WTC11 (cell line): ENCODE results near the gene ELMO3.

Source experiments
- ATF1 ChIP-seq: sonication (generic); formaldehyde crosslinking; IDR thresholded peaks from 2 replicates; pipeline ENCODE4 v1.8.1; 2023; ENCODE audit warnings: mild to moderate bottlenecking, moderate library complexity, missing genetic modification reagents
- ATF6 ChIP-seq: sonication (generic); formaldehyde crosslinking; IDR thresholded peaks from 2 replicates; pipeline ENCODE4 v1.8.1; 2023; ENCODE audit warnings: mild to moderate bottlenecking, missing genetic modification reagents
- CREB1 ChIP-seq: sonication (generic); formaldehyde crosslinking; IDR thresholded peaks from 2 replicates; pipeline ENCODE4 v1.8.0; 2023; ENCODE audit warnings: mild to moderate bottlenecking, missing genetic modification reagents
- CTCF ChIP-seq: fragments of 200-600 bp; IDR thresholded peaks from 2 replicates; pipeline ENCODE4 v1.8.0; 2022; ENCODE audit warnings: antibody characterized with exemption
- FOXK1 ChIP-seq: sonication (generic); formaldehyde crosslinking; IDR thresholded peaks from 2 replicates; pipeline ENCODE4 v1.8.0; 2022; ENCODE audit warnings: mild to moderate bottlenecking, moderate library complexity, missing genetic modification reagents
- GABPB1 ChIP-seq: sonication (generic); formaldehyde crosslinking; IDR thresholded peaks from 2 replicates; pipeline ENCODE4 v1.8.1; 2023; ENCODE audit warnings: mild to moderate bottlenecking, missing genetic modification reagents
- IRF1 ChIP-seq: sonication (generic); formaldehyde crosslinking; IDR thresholded peaks from 2 replicates; pipeline ENCODE4 v1.8.0; 2023; ENCODE audit warnings: missing genetic modification reagents
- JUN ChIP-seq: sonication (generic); formaldehyde crosslinking; IDR thresholded peaks from 2 replicates; pipeline ENCODE4 v1.8.0; 2023; ENCODE audit warnings: mild to moderate bottlenecking, missing genetic modification reagents
- NFYB ChIP-seq: sonication (generic); formaldehyde crosslinking; conservative IDR thresholded peaks from 2 replicates; pipeline ENCODE4 v1.8.0; 2022; ENCODE audit warnings: low read depth, missing genetic modification reagents
- TEAD1 ChIP-seq: sonication (generic); formaldehyde crosslinking; IDR thresholded peaks from 2 replicates; pipeline ENCODE4 v1.8.0; 2022; ENCODE audit warnings: mild to moderate bottlenecking, missing genetic modification reagents
- TEAD4 ChIP-seq: sonication (generic); formaldehyde crosslinking; IDR thresholded peaks from 2 replicates; pipeline ENCODE4 v1.8.0; 2022; ENCODE audit warnings: mild to moderate bottlenecking, missing genetic modification reagents
- TF ChIP-seq, protein P1 (sequence below): sonication (generic); formaldehyde crosslinking; IDR thresholded peaks from 2 replicates; pipeline ENCODE4 v1.8.0; 2022; ENCODE audit warnings: mild to moderate bottlenecking, missing genetic modification reagents
- TF ChIP-seq, protein P2 (sequence below): sonication (generic); formaldehyde crosslinking; IDR thresholded peaks from 2 replicates; pipeline ENCODE4 v1.8.1; 2023; ENCODE audit warnings: mild to moderate bottlenecking, missing genetic modification reagents, moderate library complexity
- TF ChIP-seq, protein P3 (sequence below): sonication (generic); formaldehyde crosslinking; IDR thresholded peaks from 2 replicates; pipeline ENCODE4 v1.8.0; 2022; ENCODE audit warnings: missing genetic modification reagents

GRCh38 chr16:67226804-67227566 lies 28.1 kb downstream of the ELMO3 start, which contains the start of gene TMEM208:
- TF ChIP-seq GABPB1 (CRISPR knock-in tag) (peak; percentile 93), FOXK1 (CRISPR knock-in tag) (peak; percentile 94), IRF1 (CRISPR knock-in tag) (no peak), CTCF (no peak), ATF6 (CRISPR knock-in tag) (no peak), TEAD4 (CRISPR knock-in tag) (no peak), CREB1 (CRISPR knock-in tag) (peak; percentile 93), ATF1 (CRISPR knock-in tag) (peak; percentile 89; the same call in 1 of the 2 replicates), JUN (CRISPR knock-in tag) (no peak), TEAD1 (CRISPR knock-in tag) (peak; percentile 46; the same call in 1 of the 2 replicates), NFYB (CRISPR knock-in tag) (no peak)
- TF ChIP-seq, protein P1, sequence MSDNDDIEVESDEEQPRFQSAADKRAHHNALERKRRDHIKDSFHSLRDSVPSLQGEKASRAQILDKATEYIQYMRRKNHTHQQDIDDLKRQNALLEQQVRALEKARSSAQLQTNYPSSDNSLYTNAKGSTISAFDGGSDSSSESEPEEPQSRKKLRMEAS (CRISPR knock-in tag), result peak; percentile 58; the same call in 1 of the 2 replicates
- TF ChIP-seq, protein P2, sequence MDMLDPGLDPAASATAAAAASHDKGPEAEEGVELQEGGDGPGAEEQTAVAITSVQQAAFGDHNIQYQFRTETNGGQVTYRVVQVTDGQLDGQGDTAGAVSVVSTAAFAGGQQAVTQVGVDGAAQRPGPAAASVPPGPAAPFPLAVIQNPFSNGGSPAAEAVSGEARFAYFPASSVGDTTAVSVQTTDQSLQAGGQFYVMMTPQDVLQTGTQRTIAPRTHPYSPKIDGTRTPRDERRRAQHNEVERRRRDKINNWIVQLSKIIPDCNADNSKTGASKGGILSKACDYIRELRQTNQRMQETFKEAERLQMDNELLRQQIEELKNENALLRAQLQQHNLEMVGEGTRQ, result 0 out of 2 replicates have a peak, but pooled peaks have one; percentile 17
- TF ChIP-seq, protein P3, sequence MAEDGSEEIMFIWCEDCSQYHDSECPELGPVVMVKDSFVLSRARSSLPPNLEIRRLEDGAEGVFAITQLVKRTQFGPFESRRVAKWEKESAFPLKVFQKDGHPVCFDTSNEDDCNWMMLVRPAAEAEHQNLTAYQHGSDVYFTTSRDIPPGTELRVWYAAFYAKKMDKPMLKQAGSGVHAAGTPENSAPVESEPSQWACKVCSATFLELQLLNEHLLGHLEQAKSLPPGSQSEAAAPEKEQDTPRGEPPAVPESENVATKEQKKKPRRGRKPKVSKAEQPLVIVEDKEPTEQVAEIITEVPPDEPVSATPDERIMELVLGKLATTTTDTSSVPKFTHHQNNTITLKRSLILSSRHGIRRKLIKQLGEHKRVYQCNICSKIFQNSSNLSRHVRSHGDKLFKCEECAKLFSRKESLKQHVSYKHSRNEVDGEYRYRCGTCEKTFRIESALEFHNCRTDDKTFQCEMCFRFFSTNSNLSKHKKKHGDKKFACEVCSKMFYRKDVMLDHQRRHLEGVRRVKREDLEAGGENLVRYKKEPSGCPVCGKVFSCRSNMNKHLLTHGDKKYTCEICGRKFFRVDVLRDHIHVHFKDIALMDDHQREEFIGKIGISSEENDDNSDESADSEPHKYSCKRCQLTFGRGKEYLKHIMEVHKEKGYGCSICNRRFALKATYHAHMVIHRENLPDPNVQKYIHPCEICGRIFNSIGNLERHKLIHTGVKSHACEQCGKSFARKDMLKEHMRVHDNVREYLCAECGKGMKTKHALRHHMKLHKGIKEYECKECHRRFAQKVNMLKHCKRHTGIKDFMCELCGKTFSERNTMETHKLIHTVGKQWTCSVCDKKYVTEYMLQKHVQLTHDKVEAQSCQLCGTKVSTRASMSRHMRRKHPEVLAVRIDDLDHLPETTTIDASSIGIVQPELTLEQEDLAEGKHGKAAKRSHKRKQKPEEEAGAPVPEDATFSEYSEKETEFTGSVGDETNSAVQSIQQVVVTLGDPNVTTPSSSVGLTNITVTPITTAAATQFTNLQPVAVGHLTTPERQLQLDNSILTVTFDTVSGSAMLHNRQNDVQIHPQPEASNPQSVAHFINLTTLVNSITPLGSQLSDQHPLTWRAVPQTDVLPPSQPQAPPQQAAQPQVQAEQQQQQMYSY (CRISPR knock-in tag), result no peak
